T-helper 22 cell (primary cell): ENCODE results near the gene CLIC5.
"Not testable (repeated sequence)": the region's sequence is repeated elsewhere in the genome, so short reads cannot be mapped to it uniquely, and the experiment has no call there.

Experiments
- DNase-seq: peaks from one replicate; pipeline ENCODE4 v3.0.0-alpha.2; 2020; ENCODE audit warnings: low read depth

CLIC5 gene

DNA sequence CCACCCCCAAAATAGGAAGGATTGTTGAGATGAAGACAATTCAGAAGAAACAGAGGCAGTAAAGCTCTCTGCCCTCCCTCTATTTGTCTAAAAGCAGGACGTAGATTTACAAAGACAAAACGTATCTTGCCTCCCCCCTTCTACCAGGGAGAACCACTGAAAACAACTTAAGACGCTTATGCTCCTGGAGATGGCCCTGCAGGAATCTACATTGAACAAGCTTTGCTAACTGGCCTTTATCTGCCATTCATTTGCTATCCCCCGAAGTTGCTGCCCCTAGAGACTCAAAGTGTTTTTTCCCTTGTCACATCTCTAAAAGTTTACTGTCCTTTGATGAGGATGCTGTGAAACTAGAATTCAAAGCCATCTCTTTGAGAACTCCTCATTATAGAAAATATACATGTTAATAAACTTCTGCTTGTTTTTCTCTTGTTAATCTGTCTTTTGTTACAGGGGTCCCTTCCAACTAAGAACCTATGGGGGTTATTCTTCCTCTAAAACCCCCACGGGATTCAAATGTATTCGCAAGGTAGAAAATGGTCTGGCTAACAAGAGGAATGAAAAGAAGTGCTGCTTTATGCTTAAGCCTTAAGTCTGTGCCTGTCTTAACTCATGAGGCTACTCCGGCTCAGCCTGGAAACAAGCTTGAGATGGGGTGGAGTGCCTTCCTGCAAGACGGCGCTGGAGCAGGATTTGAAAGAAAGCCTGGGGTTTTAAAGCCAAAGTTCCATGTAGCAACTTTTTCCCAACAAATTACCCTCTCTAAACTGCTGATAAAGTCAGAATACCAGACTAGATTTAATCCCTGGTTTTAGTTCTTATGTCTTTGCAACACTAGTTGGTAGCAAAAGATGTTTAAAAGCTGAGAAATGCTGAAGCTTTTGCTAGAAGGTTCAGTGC, 88.0 kb downstream of the CLIC5 start:
- no peak for DNase-seq

DNA sequence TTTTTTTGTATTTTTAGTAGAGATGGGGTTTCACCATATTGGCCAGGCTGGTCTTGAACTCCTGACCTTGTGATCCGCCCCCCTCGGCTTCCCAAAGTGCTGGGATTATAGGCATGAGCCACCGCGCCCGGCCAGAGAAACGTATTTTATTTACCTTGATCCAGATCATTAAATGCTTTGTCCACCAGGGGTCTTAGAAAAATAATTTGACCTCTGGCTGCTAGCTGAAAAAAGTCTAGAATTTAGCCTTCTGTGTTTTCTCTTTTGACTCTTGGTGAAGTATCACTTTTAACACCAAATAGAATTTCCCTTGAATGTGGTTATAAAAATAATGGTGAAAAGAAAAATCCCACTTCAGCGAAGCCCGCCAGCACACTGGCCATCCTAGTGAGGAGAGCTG, 89.2 kb downstream of the CLIC5 start:
- not testable (repeated sequence) for DNase-seq

GRCh38 chr6:45924763-45925342, 90.8 kb downstream of the CLIC5 start:
- no peak for DNase-seq

- no peak for DNase-seq
Observed at GRCh38 chr6:45923831-45924391, 91.7 kb downstream of the CLIC5 start.

DNA sequence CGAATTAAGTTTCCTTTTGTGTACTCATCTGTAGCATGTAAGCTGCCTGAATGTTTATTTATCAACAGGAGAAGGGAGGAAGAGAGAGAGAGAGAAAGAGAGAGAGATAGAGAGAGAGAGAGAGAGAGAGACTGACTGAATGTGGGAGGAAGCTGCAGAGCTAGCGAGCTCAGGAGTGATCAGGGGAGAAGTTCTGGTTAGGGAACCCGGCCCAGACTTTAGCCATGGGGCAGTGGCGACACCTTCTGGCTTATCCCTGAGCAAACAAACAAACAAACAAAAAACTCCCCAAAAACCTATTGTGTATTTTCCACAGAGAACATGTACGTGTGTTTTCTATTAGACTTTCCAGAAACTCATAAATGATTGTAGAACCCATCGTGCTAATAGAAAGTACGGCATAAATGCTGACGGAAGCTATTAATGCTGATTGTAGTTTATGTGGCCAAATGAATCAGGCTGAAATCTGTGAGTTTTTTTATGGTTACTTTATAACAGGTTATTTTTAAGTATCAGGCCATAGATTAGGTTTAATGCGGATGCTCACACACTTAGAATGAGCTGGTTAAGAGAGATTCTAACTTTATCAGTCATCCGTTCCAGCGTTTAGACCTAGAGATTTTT, 92.8 kb downstream of the CLIC5 start:
- DNase-seq: no peak

DNA sequence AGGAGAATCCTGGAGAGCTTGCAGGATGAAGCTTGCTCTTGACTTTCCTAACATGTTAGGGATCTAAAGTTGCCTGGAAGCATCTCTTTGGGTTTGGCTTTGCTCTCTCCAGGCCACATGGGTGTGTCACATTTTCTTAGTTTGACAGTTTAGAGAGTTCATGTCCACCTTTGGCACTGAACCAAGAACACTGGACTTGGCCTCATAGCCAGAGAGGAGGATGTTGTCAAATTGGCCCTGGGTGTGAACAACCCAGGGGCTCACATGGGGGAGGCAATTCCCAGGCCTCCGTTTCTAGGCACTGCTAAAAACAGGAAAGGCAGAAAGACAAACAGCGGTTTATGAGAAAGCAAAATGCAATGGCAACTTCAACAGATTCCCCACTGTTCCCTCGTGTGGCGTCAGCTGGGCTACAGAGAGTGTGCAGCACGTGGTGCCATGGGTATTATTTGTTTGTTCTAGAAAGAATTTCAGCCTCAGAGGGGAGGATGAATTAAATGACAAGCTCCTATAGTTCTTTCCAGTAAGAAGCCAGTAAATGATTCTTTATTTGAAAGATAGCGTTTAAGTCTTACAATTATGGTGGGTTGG, 93.9 kb downstream of the CLIC5 start:
- DNase-seq: no peak

DNA sequence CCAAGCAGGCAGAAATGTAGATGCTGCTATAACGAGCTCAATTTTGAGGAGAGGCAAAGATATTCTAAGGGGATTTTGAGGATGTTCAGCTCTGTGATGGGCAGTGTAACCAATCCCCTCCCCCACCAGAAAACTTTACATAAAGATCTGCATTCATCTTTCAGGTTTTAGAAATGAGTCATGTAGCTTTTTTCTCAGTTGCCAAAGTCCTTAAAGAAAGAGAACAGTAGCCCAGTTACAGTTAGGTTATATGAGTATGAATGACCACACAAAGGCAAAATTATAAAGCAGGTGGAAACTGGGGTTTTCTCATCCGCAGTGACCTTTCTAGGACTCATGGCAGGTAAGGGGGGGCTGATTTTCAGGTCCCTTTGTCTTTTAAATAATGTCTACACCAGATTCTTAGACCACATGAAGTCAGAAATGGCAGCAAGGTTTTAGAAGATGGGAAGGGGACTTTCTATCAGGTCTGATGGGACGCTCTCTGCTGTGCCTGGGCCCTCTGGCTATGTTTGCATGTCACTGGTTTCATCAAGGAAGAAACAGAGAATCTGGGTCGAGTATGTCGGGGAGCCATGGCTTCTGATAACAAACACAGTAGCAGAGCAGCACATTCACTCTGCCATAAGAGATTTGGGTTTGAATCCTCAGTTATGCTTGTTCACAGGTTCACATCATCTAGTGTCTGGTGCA, 94.7 kb downstream of the CLIC5 start:
- DNase-seq: no peak

DNA sequence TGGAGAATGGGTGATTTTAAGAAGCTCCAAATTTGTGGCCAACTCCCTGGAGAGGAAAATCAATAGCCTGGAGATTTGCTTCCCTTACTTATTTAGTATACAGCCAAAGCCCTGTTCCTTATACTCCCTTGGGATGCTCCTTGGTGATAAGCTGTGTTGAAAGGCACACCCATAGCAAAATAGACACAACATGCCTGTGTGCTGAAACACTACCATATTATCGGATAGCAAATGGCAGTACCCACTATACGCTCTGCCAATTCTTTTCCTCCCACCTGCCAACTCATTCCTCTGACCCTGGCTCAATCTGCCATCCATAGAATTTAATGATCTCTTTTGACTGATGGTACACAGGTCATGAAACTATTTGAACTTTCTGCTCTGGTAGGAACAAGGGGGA, 98.2 kb downstream of the CLIC5 start:
- no peak for DNase-seq

DNA sequence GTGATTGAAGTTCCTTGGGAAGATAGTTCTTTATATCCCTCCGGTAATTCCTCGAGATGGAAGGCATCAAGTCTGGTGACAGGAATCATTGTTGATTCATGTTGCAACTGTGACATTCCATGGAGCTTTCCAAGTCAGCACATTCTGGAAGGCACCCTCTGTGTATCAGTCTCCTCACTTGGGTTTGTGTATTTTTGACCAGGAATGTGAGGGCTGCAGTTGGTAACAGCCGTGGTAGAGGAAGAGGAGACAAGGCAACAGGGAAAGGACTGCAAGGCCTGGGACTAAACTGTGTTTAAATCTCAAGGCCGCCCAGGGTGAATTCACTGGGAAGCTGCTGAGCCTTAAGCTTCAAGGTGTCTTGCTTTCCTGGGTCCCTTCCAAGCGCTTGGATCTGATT, 99.0 kb downstream of the CLIC5 start:
- no peak for DNase-seq

DNA sequence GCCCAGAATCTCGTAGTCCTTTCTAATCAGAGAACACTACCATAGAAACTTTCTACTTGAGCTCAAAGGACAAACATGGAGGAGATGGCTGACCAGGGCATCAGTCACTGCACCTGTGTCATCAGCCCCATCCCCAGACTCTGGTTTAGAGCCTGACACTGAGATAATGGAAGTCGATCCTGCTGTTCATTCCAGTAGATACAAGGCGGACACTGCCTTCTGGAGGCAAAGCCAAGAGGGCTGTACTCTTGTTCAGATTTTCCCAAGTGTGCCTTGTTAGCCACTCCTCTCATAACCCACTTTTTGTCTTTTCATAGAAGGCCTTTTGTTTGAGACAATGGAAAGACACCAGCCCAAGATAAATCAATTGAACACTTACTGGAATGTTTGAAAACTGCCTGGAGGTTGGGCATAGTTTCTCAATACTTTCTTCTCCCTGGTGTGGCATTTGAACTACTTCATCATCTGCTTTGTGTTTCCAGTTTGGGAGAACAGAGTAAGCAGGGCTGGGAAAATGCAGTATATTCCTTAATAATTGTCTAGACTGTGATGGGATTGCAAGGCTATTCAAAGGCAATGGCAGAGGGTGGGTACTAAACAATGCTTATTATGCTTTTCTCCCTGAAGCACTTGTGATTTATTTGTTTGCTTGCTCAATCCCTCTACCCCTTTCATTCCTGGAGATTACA, 99.7 kb downstream of the CLIC5 start:
- DNase-seq: no peak

DNA sequence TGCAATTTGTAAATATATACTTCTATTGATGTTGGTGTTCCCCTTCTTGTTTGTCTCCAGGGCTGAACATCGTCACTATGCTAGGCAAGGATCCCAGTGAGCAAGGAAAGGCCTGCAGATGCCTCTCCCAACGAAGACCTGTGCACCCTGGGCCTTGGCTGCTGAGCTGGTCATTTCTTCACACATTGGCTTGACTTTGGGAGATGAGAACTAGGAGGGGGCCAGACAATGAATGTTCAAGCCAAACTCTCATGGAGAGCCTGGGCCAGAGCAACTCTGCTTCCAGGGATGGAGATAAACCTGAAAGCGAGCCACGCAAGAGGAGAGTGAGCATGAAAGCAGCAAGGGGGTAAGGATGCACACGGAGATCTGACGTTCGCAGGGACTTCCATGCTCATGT, 104.0 kb downstream of the CLIC5 start:
- no peak for DNase-seq

GRCh38 chr6:45903959-45904358, 111.7 kb downstream of the CLIC5 start:
- no peak for DNase-seq

DNA sequence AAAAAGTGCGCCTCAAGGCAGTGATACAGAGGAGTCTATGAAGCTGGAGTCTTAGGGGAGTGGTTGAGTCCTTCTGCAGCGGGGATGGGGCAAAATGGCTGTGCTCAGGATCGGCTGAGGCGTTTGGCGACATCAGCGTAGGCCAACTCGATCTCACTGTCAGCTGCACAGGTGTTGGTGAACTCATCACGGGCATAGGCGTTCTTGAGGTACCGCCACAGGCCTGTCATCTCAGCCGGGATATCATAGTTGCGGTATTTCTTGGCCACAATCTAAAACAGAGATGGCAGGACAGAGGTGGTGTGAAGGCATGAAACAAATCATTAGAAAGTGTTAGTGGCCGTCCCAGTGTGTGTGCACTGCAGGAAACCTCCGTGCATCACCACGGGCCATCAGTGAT, 112.7 kb downstream of the CLIC5 start:
- no peak for DNase-seq

DNA sequence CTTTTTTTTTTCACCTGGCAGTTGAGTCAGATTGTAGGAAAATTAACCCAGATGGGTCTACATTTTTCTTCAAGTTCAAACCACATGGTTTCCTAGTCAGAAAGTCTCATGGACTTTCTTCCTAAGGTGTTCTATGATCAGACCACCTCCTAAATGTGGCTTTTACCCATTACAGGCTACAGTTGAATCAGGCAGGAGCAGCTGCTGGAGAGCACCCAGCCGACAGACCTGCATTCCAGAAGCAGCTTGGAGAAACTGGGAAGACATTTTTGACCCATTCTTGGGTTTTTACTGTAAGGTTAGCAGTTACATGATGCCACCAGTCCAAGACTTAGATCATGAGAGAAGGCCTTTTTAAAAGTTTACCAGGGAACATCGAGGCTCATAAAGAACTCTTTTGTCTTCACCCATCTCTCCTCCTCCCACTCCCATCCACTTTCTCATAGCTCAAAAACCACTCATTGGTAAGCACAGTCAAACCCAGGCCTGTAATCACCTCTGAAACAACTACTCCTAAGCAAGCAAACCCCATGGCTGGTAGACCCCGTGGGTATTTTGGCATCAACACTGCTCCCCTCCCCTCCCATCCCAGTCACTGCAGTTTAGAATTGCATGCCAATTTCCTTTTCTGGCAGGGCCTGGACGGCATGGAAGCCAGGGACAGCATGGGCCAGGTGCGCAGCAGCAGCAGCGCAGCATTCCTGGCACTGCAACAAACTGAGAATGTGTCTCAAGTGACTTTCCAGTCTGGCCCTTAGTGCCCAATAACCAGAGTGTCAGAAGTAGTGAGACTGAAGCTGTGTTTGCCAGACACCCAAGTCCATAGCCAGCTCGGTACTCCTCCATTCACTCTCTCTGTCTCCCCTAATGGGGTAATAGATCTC, 113.7 kb downstream of the CLIC5 start:
- no peak for DNase-seq

DNA sequence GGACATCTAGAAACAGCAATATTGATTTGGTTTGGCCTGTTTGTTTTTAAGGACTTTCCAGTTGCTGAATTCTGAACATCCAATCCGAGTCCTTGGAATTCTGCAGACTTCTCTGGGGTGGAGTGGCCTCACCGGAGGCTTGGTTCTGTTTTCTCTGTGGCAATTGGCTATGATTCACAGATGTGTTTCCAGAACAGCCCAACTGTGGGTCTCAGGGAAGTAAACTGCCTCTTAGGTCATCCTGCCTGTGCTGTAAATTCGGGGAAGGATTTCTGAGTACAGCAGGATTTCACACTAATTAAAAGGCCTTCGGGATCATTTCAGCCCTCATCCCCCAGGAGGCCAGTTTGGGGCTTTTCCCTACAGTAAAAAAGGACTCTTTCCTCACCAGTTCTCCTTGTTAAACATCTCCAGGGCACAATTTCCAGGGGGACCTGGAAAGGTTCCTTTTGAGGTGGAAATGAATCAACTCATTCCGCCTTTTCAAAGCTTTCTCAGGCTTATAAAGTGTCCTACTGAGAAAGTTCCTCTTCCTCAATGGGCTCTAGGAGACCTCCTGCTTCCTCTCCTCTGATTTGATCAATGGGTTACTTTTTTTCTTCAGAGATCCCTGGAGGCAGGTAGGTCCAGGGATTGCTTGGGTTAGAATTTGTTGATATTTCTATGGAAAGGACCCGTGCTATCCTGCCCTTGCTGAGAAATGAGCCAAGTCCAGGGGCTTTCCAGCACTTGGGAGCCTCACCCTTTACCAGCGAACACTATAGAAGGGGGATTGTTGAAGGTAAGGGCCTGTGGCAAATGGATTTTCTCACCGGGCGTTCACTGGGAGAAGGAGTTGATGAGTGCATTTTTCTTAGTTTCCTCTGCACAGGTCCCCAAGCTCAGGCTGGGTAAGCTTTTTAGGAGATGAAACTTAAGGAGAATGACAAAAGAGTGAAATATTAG, 114.6 kb downstream of the CLIC5 start:
- DNase-seq: no peak

DNA sequence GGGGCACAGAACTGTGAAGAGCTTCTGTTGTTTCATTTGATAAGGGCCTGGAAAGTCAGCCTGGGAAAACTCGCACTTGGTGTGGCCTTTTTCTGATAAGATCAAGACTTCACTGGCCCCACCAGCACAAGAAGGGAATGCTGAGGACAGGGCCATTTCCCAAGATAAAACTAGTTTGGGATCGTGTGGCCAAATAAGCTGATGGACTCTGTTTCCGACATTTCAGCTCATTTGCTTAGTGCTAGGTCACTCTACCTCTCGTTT, 116.0 kb downstream of the CLIC5 start:
- no peak for DNase-seq

GRCh38 chr6:45898941-45899682, 116.5 kb downstream of the CLIC5 start:
- no peak for DNase-seq

DNA sequence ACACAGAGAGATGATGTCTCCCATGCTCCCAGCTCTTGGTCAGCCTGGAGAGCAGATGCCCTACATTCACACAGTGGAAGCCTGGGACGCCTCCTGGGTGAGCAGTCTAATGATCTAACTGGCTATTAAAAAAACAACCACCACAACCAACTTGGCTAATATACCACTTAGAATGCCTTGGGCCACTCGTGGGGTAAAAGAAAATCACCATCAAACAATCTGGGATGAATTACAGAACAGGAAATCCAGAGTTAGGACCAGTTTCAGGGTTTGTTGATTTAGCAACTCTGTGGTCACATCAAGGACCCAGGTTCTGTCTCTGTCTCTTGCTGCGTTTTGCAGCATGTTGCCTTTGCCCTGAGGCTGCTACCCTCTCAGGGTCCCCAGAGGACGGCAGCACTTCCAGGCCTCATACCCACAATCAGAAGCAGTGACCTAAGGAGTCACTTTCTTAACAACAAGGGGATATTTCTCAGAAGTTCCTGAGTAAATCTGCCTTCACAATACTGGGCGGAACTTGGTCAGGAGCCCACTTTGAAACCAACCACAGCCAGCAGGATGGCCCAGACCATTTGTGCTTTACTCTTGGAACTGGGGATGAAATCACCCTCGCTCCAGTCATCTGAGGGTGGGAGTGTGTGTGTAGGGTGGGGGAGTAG, 118.7 kb downstream of the CLIC5 start:
- DNase-seq: no peak
